Measurements from ENCODE around the gene ATP8B2. TPM values are rescaled to one million over a fixed set of nuclear protein-coding genes. Genes with fewer than 3 reads are reported as not detected.

Gene ATP8B2
- total and polyA plus RNA-seq, 10 of the 15 experiments (the other 5 are each of a cell fraction or from before 2014, with no cell fraction given) = 0.44 to 61.8 (median 15.0) TPM

- TF ChIP-seq, protein P1, sequence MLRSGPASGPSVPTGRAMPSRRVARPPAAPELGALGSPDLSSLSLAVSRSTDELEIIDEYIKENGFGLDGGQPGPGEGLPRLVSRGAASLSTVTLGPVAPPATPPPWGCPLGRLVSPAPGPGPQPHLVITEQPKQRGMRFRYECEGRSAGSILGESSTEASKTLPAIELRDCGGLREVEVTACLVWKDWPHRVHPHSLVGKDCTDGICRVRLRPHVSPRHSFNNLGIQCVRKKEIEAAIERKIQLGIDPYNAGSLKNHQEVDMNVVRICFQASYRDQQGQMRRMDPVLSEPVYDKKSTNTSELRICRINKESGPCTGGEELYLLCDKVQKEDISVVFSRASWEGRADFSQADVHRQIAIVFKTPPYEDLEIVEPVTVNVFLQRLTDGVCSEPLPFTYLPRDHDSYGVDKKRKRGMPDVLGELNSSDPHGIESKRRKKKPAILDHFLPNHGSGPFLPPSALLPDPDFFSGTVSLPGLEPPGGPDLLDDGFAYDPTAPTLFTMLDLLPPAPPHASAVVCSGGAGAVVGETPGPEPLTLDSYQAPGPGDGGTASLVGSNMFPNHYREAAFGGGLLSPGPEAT (IDR thresholded peaks at IDR 0.05; ENCODE audit: low read depth) = 0 out of 2 replicates have a peak, but pooled peaks have one; percentile 69
- no peak for TF ChIP-seq CBX5 (IDR thresholded peaks at IDR 0.05; ENCODE audit: low read depth)
- no peak for TF ChIP-seq POLR2AphosphoS5 (IDR thresholded peaks at IDR 0.05; ENCODE audit: low read length)
- no peak for TF ChIP-seq NR2C2 (IDR thresholded peaks at IDR 0.05; ENCODE audit: borderline replicate concordance, control insufficient read depth, insufficient read length, low read depth)
- no peak for TF ChIP-seq JUND (IDR thresholded peaks at IDR 0.05; ENCODE audit: low read depth, low read length)
- TF ChIP-seq CHD1 (IDR thresholded peaks at IDR 0.05; ENCODE audit: low read depth, low read length) = no peak
- TF ChIP-seq, protein P2, sequence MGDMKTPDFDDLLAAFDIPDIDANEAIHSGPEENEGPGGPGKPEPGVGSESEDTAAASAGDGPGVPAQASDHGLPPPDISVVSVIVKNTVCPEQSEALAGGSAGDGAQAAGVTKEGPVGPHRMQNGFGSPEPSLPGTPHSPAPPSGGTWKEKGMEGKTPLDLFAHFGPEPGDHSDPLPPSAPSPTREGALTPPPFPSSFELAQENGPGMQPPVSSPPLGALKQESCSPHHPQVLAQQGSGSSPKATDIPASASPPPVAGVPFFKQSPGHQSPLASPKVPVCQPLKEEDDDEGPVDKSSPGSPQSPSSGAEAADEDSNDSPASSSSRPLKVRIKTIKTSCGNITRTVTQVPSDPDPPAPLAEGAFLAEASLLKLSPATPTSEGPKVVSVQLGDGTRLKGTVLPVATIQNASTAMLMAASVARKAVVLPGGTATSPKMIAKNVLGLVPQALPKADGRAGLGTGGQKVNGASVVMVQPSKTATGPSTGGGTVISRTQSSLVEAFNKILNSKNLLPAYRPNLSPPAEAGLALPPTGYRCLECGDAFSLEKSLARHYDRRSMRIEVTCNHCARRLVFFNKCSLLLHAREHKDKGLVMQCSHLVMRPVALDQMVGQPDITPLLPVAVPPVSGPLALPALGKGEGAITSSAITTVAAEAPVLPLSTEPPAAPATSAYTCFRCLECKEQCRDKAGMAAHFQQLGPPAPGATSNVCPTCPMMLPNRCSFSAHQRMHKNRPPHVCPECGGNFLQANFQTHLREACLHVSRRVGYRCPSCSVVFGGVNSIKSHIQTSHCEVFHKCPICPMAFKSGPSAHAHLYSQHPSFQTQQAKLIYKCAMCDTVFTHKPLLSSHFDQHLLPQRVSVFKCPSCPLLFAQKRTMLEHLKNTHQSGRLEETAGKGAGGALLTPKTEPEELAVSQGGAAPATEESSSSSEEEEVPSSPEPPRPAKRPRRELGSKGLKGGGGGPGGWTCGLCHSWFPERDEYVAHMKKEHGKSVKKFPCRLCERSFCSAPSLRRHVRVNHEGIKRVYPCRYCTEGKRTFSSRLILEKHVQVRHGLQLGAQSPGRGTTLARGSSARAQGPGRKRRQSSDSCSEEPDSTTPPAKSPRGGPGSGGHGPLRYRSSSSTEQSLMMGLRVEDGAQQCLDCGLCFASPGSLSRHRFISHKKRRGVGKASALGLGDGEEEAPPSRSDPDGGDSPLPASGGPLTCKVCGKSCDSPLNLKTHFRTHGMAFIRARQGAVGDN (IDR thresholded peaks at IDR 0.05) = peak; percentile 69; the same call in 1 of the 2 replicates
- no peak for TF ChIP-seq NRF1 (conservative IDR thresholded peaks at IDR 0.05; ENCODE audit: low read depth, low read length)
- no peak for TF ChIP-seq NFIC (IDR thresholded peaks at IDR 0.05; ENCODE audit: low read depth, low read length)
- no peak for TF ChIP-seq ZBTB40 (IDR thresholded peaks at IDR 0.05; ENCODE audit: borderline replicate concordance)
- TF ChIP-seq EGR1 (IDR thresholded peaks at IDR 0.05; ENCODE audit: borderline replicate concordance in 1 of 2, low read depth in 2 of 2, low read length in 2 of 2) = no peak
- peak; percentile 58 for TF ChIP-seq RELA (IDR thresholded peaks at IDR 0.05; ENCODE audit: borderline replicate concordance, partially characterized antibody)
- peak; percentile 39 for TF ChIP-seq SMAD1 (IDR thresholded peaks at IDR 0.05; ENCODE audit: low read depth, partially characterized antibody)
- TF ChIP-seq EED (IDR thresholded peaks at IDR 0.05; ENCODE audit: low read depth) = no peak
- no peak for TF ChIP-seq KAT2A (conservative IDR thresholded peaks at IDR 0.05; ENCODE audit: control insufficient read depth, low read depth, low read length)
- peak; percentile 69; the same call in 1 of the 2 replicates for TF ChIP-seq GATAD2B (conservative IDR thresholded peaks at IDR 0.05; ENCODE audit: low read depth)
- no peak for TF ChIP-seq TBL1XR1 (IDR thresholded peaks at IDR 0.05; ENCODE audit: low read depth, low read length)
These were observed 61.5 kb downstream of the ATP8B2 start (continued) for GRCh38 chr1:154386643-154387352.
